ENCODE measurements around the gene PLCG2. TPM values are rescaled to one million over a fixed set of nuclear protein-coding genes. Genes with fewer than 3 reads are reported as not detected.
A peak's percentile ranks its signal among the peaks of the same experiment; 100 is the strongest.

The PLCG2 gene
- polyA plus RNA-seq, 3 donors from 2014 or later: 24.4 to 91.6 (median 46.4) TPM

DNA sequence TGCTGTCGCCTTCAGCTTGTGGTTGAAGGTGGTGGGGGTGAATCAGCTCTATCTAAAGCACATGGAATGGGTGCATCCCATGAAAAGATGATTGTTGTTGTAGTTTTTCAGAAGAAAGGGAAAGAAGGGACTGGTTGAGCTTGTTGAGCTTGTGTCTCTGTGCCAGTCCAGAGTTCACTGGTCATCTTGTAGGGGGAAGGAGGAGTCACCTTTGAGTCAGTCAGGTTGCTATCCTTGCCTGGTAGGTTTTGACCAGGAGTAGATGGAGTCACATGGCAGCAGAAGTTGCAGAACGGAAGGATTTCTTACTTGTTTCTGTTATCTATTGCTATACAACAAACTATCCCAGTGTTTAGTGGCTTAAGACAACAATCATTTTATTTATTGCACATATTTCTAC, 73.3 kb downstream of the PLCG2 start:
- DNase-seq: no peak
- Mint-ChIP-seq H3K9me3 (no peaks in the 10 kb centered on the region), H3K36me3 (peaks cover 4 to 27% (median 13%) of the 10 kb centered on the region in 3 donors), H3K27ac (peak overlapping the region; percentile 84 to 97 (median 93)), H3K27me3 (ENCODE audit: low read depth in 3 of 3) (peaks cover 0 to 3% (median 0%) of the 10 kb centered on the region in 3 donors), H3K4me3 (peak overlapping the region in 1 of 5 donors; percentile 65), H3K4me1 (peaks cover 63 to 95% of the 10 kb centered on the region in 2 donors)

DNA sequence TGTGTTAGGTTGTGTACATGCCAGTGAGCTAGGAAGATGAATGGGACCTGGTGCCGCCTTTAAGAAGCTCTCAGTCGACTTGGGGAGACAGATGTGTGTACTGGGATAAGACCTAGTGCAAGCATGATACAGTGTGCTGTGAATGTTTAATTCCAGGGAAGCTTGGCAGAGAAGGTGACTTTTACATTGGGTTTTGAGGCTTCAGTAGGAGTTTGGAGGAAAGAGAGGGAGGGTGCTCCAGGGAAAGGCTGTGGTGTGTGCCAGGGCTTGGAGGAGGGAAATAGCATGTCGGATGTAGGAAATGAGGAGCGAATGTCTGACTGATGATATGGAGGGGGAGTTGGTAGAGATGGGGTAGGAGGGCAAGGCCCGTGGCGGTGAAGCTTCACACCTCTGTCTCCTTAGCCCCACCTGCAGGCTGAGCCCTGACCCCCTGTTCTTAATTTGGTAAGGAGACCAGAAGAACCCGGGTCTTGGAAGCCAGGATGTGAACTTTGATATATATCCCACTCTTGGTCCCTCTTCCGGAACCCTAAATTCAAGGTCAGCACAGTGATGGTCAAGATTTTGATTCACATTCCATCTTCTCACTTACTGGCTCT, 76.6 kb downstream of the PLCG2 start:
- H3K36me3 Mint-ChIP-seq: peaks cover 14 to 47% (median 25%) of the 10 kb centered on the region in 3 donors
- peaks cover 47 to 86% of the 10 kb centered on the region in 2 donors for H3K4me1 Mint-ChIP-seq
- no peak for DNase-seq
- H3K4me3 Mint-ChIP-seq: no peak overlapping the region
- peaks cover 0 to 3% (median under 1%) of the 10 kb centered on the region in 3 donors for H3K27me3 Mint-ChIP-seq (ENCODE audit: low read depth in 3 of 3)
- H3K27ac Mint-ChIP-seq: peak overlapping the region; percentile 6 to 85 (median 58)
- no peaks in the 10 kb centered on the region for H3K9me3 Mint-ChIP-seq

DNA sequence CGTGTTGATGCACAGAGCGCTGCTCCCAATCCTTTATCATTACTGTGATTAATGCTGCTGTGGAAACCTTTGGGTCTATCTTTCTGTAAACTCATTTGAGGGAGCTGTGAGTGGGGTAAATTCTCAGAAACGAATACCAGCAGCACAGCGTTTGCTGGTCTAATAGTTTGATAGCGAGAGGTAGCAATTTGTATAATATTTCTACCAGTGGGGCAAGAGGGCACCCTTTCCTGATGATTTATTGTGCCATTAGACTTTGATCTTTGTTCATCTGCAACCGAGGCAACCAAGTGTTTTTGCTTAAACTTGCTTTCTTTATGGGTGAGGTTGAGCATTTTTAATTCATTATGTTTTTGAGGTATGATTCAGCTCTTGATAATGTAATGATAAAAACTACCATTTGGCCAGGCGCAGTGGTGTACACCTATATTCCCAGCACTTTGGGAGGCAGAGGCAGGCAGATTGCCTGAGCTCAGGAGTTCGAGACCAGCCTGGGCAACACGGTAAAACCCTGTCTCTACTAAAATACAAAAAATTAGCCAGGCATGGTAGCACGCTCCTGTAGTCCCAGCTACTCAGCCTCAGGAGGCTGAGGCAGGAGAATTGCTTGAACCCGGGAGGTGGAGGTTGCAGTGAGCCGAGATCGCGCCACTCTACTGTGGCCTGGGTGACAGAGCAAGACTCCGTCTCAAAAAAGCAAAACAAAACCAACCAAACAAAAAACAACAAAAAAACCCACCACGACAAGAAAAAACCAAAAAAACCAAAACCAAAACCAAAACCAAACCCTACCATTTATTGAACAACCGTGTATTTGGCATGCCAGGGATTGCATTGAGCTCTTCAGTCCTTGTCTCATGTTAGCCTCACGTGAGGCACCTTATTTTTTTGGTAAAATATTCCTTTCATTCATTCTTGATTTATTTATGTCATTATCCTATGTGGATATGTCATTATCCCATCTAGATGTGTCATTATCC, 81.5 kb downstream of the PLCG2 start:
- H3K4me3 Mint-ChIP-seq: peak overlapping the region; percentile 59 to 96 (median 78)
- peaks cover 2 to 7% (median 7%) of the 10 kb centered on the region in 3 donors for H3K27me3 Mint-ChIP-seq (ENCODE audit: low read depth in 3 of 3)
- H3K9me3 Mint-ChIP-seq: no peaks in the 10 kb centered on the region
- H3K27ac Mint-ChIP-seq: peak overlapping the region; percentile 93 to 99 (median 98)
- H3K36me3 Mint-ChIP-seq: peaks cover 26 to 49% (median 28%) of the 10 kb centered on the region in 3 donors
- H3K4me1 Mint-ChIP-seq: peaks cover 40 to 81% of the 10 kb centered on the region in 2 donors
- peak; percentile 37 to 67 (median 51) for DNase-seq

DNA sequence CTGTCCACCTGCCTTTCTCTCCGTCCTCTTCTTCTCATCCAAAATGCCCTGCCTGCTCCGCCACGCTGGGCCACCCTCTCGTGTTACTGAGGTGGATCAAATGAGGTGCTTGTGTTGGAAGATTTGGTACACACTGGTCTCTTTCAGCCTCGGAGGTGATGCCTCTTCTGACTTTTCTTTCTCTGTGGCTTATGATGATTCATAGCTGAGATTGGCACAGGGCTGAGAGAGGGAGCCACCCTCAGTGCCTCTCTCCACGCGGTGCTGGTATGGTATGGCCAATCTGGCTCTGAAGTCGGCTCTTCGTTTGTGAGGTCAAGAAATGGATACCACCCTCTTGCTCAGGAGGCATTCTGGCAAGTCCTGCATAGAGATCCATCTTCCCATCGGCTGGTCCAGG, 82.4 kb downstream of the PLCG2 start:
- H3K27ac Mint-ChIP-seq: peak overlapping the region; percentile 93 to 99 (median 98)

DNA sequence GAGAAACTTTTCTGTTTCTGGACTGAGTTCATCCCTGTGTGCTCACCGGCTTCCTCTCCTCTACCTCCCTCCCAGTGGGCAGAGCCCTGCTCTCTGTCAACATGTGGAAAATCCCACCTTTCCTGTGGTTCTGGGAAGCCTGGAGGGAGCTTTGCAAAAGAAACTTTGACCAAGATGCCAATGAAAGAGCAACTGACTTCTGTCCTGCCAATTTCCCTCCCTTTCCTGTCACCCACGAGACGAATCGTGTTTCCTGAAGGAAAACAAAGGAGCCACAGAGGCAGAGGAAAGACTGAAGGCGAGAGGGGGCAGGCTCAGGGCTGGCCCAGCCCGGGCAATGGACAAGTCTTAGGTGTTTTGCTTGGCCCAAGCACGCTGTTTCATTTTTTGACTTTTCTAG, 82.8 kb downstream of the PLCG2 start:
- H3K4me1 Mint-ChIP-seq: peaks cover 41 to 73% of the 10 kb centered on the region in 2 donors
- H3K27ac Mint-ChIP-seq: peak overlapping the region; percentile 93 to 99 (median 98)

More for the DNA sequence above, 82.4 kb downstream of the PLCG2 start:
- DNase-seq: peak; percentile 37 to 64 (median 37)
- Mint-ChIP-seq H3K27me3 (ENCODE audit: low read depth in 3 of 3) (peaks cover 2 to 7% (median 7%) of the 10 kb centered on the region in 3 donors), H3K4me3 (peak overlapping the region; percentile 59 to 96 (median 78)), H3K9me3 (no peaks in the 10 kb centered on the region), H3K36me3 (peaks cover 25 to 41% (median 25%) of the 10 kb centered on the region in 3 donors), H3K4me1 (peaks cover 38 to 73% of the 10 kb centered on the region in 2 donors)

DNA sequence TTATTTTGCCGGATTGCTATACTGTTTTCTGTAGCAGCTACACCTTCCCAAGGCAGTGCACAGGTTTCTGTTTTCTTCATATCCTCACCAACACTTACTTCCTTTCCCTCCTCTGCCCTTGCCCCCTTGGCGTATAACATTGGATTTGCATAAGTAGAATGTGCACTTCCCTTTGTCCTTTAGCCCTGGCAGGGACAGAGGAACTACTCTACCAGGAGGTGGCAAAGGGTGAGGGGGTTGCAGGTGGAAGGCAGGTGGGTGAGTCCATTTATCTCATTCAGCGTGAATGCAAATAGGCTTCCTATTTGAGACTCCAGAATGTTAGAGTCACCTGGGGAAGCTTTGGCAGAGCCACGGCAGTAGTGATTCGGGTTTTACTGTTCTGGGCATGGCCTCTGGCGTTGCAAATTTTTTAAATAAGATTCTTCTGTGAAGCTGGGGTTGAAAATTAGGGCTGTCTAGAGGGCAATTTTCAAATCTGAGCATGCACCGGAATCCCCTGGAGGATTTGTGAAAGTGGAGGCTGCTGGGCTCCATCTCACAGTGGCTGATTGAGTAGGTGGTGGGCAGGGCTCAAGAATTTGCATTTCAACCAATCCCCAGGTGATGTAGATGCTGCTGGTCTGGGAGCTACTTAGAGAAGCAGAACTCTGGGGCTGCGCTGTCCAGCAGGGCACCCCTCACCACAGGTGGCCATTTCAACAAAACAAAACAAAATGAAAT, 84.7 kb downstream of the PLCG2 start:
- Mint-ChIP-seq H3K4me1 (peaks cover 46 to 74% of the 10 kb centered on the region in 2 donors), H3K4me3 (no peak overlapping the region), H3K27ac (peak overlapping the region in 3 of 6 donors; percentile 46 to 62 (median 49)), H3K9me3 (no peaks in the 10 kb centered on the region), H3K27me3 (ENCODE audit: low read depth in 3 of 3) (peaks cover 2 to 9% (median 7%) of the 10 kb centered on the region in 3 donors), H3K36me3 (peaks cover 18 to 30% (median 19%) of the 10 kb centered on the region in 3 donors)
- DNase-seq: no peak

More for the DNA sequence above, 82.8 kb downstream of the PLCG2 start:
- Mint-ChIP-seq H3K36me3 (peaks cover 21 to 37% (median 25%) of the 10 kb centered on the region in 3 donors), H3K9me3 (no peaks in the 10 kb centered on the region), H3K4me3 (peak overlapping the region in 3 of 5 donors; percentile 78 to 96 (median 81)), H3K27me3 (ENCODE audit: low read depth in 3 of 3) (peaks cover 2 to 7% (median 7%) of the 10 kb centered on the region in 3 donors)
- no peak for DNase-seq

DNA sequence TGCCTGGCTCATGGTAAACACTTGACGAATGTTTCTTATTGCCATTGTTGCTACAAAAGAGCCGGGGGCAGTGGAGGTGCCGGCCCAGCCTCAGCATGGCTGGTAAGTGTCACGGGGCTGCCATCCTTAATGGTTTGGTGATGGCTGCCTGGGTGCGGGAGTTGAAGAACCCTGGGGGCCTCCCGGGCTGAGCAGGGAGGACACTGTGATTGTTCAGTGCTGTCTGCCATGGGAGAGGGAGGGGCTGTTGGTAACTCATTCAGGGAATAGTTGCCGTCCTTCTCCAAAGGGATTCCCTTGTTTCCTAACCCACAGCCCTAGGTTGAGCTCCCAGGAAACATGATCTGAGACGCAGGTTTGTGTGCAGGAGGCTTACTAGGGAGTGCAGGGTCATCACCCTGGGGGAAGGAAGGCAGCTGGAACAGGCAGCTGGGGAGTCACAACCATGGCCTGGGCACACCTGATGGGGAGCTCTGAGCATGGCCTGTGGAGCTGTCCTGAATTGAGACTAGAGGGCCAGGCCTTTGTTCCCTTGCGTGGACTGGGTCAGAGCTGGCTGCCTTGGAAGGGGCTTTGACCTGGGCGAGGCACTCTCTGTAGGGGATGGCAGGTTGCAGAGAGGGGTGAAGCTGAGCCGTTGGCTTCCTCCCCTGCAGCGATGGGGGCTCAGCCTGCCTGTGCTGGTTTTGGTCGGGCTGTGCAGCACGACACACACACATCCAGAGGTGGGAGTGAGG, 85.7 kb downstream of the PLCG2 start:
- no peak overlapping the region for H3K4me3 Mint-ChIP-seq
- peaks cover 46 to 79% of the 10 kb centered on the region in 2 donors for H3K4me1 Mint-ChIP-seq
- H3K9me3 Mint-ChIP-seq: no peaks in the 10 kb centered on the region
- peaks cover 2 to 9% (median 7%) of the 10 kb centered on the region in 3 donors for H3K27me3 Mint-ChIP-seq (ENCODE audit: low read depth in 3 of 3)
- peaks cover 17 to 34% (median 19%) of the 10 kb centered on the region in 3 donors for H3K36me3 Mint-ChIP-seq
- H3K27ac Mint-ChIP-seq: peak overlapping the region; percentile 40 to 67 (median 55)
- no peak for DNase-seq

DNA sequence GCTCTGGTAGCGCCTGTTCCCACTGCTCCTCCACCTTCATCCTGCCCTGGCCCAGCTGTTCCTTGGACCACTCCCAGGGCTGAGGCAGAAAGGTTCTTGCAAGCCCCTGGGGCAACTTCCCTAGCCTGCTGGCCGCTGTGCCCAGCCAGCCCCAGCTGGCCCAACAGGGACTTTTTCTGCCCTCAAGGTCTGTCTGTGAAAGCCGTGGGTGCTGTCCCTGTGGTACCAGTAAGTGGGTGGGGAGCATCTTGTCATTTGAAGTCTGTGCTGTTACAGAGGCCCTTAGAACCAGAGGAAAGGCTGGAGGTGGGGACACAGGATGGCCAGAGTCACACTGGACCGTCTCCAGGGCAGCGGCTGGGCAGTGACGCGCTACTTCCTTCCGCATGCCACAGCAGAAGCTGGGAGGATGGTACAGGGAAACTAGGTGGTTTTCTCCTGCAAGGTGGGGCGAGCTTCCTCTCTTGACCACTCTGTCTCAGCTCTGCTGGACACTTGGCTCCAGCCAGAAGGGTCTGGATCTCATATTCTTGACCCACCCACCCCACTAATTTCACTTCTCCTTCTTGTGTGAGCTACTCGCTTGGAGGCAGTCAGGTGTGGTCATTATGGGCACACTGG, 87.8 kb downstream of the PLCG2 start:
- H3K9me3 Mint-ChIP-seq: no peaks in the 10 kb centered on the region
- DNase-seq: peak; percentile 42 to 47 (median 45)
- H3K4me3 Mint-ChIP-seq: peak overlapping the region; percentile 23 to 57 (median 33)
- H3K36me3 Mint-ChIP-seq: peaks cover 7 to 36% (median 18%) of the 10 kb centered on the region in 3 donors
- peak overlapping the region; percentile 65 to 93 (median 91) for H3K27ac Mint-ChIP-seq
- peaks cover 44 to 78% of the 10 kb centered on the region in 2 donors for H3K4me1 Mint-ChIP-seq
- peaks cover 0 to 3% (median under 1%) of the 10 kb centered on the region in 3 donors for H3K27me3 Mint-ChIP-seq (ENCODE audit: low read depth in 3 of 3)

DNA sequence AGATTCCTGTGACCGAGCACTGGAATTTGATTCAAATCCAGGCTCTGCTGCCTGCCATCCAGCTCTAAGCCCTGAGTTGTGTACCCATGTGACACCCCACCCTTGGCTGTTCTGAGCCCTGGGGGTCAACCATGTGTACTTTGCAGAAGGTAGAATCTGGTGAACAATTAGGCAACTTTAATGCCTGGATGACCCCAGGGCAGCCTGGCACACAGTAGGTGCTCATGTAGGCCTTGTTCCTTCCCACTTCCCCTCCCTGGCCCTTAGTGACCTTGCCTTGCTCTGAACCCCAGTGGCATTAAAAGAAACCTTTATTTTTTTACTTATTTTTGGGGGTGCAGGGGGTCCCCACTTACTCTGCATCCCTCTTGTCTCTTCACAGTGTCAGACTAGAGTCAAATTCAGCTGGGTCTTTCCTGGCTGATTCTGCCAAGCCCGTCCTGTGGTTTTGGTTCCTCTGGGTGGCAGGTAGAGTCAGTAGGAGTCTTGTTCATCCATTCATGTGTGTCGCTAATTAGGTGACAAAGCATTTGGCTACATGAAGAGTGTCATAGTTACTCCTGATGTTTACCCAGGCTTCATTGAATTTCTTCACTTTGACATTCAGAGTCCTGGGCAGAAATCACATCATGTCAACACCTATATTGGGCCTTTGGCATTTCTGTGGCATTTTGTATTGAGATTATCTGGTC, 89.1 kb downstream of the PLCG2 start:
- peak overlapping the region in 5 of 6 donors; percentile 17 to 93 (median 70) for H3K27ac Mint-ChIP-seq
- no peak for DNase-seq
- peaks cover 7 to 39% (median 15%) of the 10 kb centered on the region in 3 donors for H3K36me3 Mint-ChIP-seq
- peaks cover 0 to 3% (median 0%) of the 10 kb centered on the region in 3 donors for H3K27me3 Mint-ChIP-seq (ENCODE audit: low read depth in 3 of 3)
- no peak overlapping the region for H3K4me3 Mint-ChIP-seq
- H3K9me3 Mint-ChIP-seq: no peaks in the 10 kb centered on the region
- H3K4me1 Mint-ChIP-seq: peaks cover 50 to 80% of the 10 kb centered on the region in 2 donors

DNA sequence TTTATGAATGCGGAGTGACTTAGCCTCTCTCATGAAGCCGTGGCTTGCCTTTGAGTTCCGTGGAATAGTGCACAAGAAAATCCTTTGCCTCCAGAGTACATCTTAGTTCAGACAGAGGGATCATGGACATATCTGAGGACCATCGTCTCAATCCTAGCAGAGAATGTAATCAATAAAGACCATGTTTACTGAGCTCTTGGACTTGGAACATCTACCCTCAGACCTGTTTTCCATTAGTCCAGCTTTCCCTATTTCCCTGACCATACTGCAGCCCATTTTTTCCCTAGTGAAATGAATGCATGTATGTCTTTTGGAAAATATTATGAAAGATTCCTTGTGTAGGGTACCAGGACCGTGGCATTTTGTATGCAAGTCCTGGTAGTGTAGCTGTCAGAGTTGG, 90.2 kb downstream of the PLCG2 start:
- Mint-ChIP-seq H3K4me1 (peaks cover 56 to 80% of the 10 kb centered on the region in 2 donors), H3K4me3 (no peak overlapping the region), H3K9me3 (no peaks in the 10 kb centered on the region), H3K36me3 (peaks cover 7 to 39% (median 10%) of the 10 kb centered on the region in 3 donors), H3K27me3 (ENCODE audit: low read depth in 3 of 3) (peaks cover 0 to 3% (median 0%) of the 10 kb centered on the region in 3 donors), H3K27ac (peak overlapping the region in 3 of 6 donors; percentile 51 to 93 (median 84))
- DNase-seq: no peak

DNA sequence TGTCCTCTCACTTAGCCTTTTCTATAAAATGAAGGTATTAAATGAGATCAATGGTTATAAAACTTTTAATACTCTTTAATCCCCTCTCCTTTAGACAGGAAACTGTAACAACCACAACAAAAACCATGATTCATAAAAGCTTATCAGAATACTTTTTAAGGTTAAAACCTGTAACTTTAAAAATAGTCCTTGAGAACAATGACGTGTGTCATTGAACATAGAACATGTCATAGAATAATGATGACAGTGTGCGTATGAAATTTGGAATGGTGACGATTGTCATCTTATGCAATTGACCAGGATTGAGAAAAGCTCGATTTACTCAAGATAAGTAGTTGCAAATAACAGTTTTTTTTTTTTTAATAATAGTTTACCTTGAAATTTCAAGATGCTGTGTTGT, 94.1 kb downstream of the PLCG2 start:
- peaks cover 10 to 42% (median 11%) of the 10 kb centered on the region in 3 donors for H3K36me3 Mint-ChIP-seq
- peaks cover 46 to 70% of the 10 kb centered on the region in 2 donors for H3K4me1 Mint-ChIP-seq
- peak in 1 of 3 donors; percentile 19 for DNase-seq
- peak overlapping the region in 3 of 5 donors; percentile 25 to 56 (median 35) for H3K4me3 Mint-ChIP-seq
- H3K9me3 Mint-ChIP-seq: no peaks in the 10 kb centered on the region
- H3K27me3 Mint-ChIP-seq (ENCODE audit: low read depth in 3 of 3): peaks cover 0 to 3% (median 0%) of the 10 kb centered on the region in 3 donors
- peak overlapping the region in 5 of 6 donors; percentile 62 to 87 (median 64) for H3K27ac Mint-ChIP-seq
